ENCODE results near the gene JTB. TPM values are rescaled to one million over a fixed set of nuclear protein-coding genes. Genes with fewer than 3 reads are reported as not detected.

The JTB gene
- total and polyA plus RNA-seq, 9 of the 15 experiments (the other 6 are each of a cell fraction or from before 2014, with no cell fraction given), result 24.7 to 308 (median 151) TPM

- TF ChIP-seq DMBX1 (CRISPR knock-in tag; IDR thresholded peaks at IDR 0.05; ENCODE audit: borderline replicate concordance), result peak; percentile 15; the same call in 1 of the 2 replicates
- 0 out of 2 replicates have a peak, but pooled peaks have one; percentile 41 for TF ChIP-seq ZBTB17 (CRISPR knock-in tag; IDR thresholded peaks at IDR 0.05)
- TF ChIP-seq MGA (IDR thresholded peaks at IDR 0.05), result peak; percentile 87
- peak in 1 of 2 experiments; percentile 29; a peak in 1 of 4 replicates for TF ChIP-seq TEAD1 (CRISPR knock-in tag; IDR thresholded peaks at IDR 0.05)
- TF ChIP-seq CHAMP1 (IDR thresholded peaks at IDR 0.05), result 0 out of 2 replicates have a peak, but pooled peaks have one; percentile 27
- peak; percentile 47 for TF ChIP-seq SAP30 (IDR thresholded peaks at IDR 0.05; ENCODE audit: borderline replicate concordance, insufficient read depth, low read depth, low read length, poor library complexity, severe bottlenecking)
- TF ChIP-seq NONO (IDR thresholded peaks at IDR 0.05; ENCODE audit: low read depth in 2 of 2, low read length in 1 of 2), result peak in 1 of 2 experiments; percentile 22; a peak in 1 of 4 replicates
- TF ChIP-seq ELF2 (CRISPR knock-in tag; IDR thresholded peaks at IDR 0.05), result peak; percentile 90
- peak; percentile 11; the same call in 1 of the 2 replicates for TF ChIP-seq TCF3 (CRISPR knock-in tag; IDR thresholded peaks at IDR 0.05)
- peak; percentile 72 for TF ChIP-seq SIX5 (IDR thresholded peaks at IDR 0.05; ENCODE audit: borderline replicate concordance in 1 of 2, insufficient read depth in 1 of 2, low read depth in 1 of 2, low read length in 2 of 2)
- TF ChIP-seq ZFP1 (CRISPR knock-in tag; IDR thresholded peaks at IDR 0.05), result no peak
These were observed at the start of gene JTB (continued) for GRCh38 chr1:153977250-153978240.
